Endothelial cell of umbilical vein (primary cell): ENCODE data around the gene KXD1. TPM values are rescaled to one million over a fixed set of nuclear protein-coding genes. Genes with fewer than 3 reads are reported as not detected.

Experiments used
- BruUV-seq: library from RNA; stranded (reverse); fragments of 400-500 nt; replicated peaks from 2 replicates; lab custom pipeline; 2021; lab: Mats Ljungman, UMichigan
- CTCF ChIA-PET: fragments of 300-600, 350-600 bp; sonication (Branson Sonifier 250); formaldehyde crosslinking; loops from one replicate; lab custom pipeline; 2021; ENCODE audit warnings: antibody characterized with exemption, inconsistent platforms; lab: Charles Lee
- POLR2A ChIA-PET: fragments of 300-600, 350-600 bp; sonication (Branson Sonifier 250); formaldehyde crosslinking; loops from one replicate; lab custom pipeline; 2021; ENCODE audit warnings: antibody characterized with exemption, inconsistent platforms; lab: Charles Lee
- DNase-seq: peaks from one replicate; pipeline ENCODE4 v3.0.0-alpha.2; 2011; ENCODE audit warnings: low read depth, low spot score
- FAIRE-seq: peaks from 2 replicates; lab custom pipeline; 2011; peaks lifted over from hg19 to GRCh38; lab: Jason Lieb, UNC
- H2AFZ ChIP-seq: 2 replicates; pipeline ENCODE4 v1.6.0; 2012; ENCODE audit warnings: low read depth, low read length, control low read depth, inconsistent platforms
- H3K27ac ChIP-seq: 2 replicates; pipeline ENCODE4 v1.5.1; 2011; ENCODE audit warnings: low read depth, mild to moderate bottlenecking, control low read depth, low read length, moderate library complexity; ENCODE audit not compliant: insufficient read depth
- H3K27me3 ChIP-seq, 2 experiments: 2 replicates each; pipeline versions ENCODE4 v1.6.0 to v1.6.1; 2011; ENCODE audit warnings: low read length in 2 of 2, mixed read lengths in 1 of 2; ENCODE audit not compliant: control insufficient read depth in 2 of 2, insufficient read depth in 2 of 2
- H3K36me3 ChIP-seq, 2 experiments: 2 replicates in 1 of 2; 3 replicates in 1 of 2; pipeline ENCODE4 v1.5.1; 2011; ENCODE audit warnings: low read length in 2 of 2, mild to moderate bottlenecking in 1 of 2, moderate library complexity in 1 of 2; ENCODE audit not compliant: control insufficient read depth in 2 of 2, insufficient read depth in 2 of 2; ENCODE audit errors: extremely low read depth in 1 of 2
- H3K4me1 ChIP-seq: 3 replicates; pipeline ENCODE4 v1.5.1; 2011; ENCODE audit warnings: mild to moderate bottlenecking, low read length; ENCODE audit not compliant: control insufficient read depth, insufficient read depth; ENCODE audit errors: extremely low read depth
- H3K4me2 ChIP-seq: 2 replicates; pipeline ENCODE4 v1.6.1; 2011; ENCODE audit warnings: low read length, control low read depth, mixed read lengths; ENCODE audit not compliant: insufficient read depth
- H3K4me3 ChIP-seq, 3 experiments: fragments of 200-600 bp in 1 of 3; sonication (generic), shearing (Covaris generic) in 1 of 3; replicated peaks in 1 of 3; 2 replicates each; pipeline ENCODE4 v1.5.1; 2011 to 2016; ENCODE audit warnings: control low read depth in 3 of 3, low read length in 3 of 3, mild to moderate bottlenecking in 2 of 3, inconsistent platforms in 1 of 3, low read depth in 1 of 3, moderate library complexity in 1 of 3; ENCODE audit not compliant: insufficient read depth in 1 of 3
- H3K79me2 ChIP-seq: 2 replicates; pipeline ENCODE4 v1.6.0; 2012; ENCODE audit warnings: low read length, inconsistent platforms; ENCODE audit not compliant: control insufficient read depth, insufficient read depth
- H3K9ac ChIP-seq: replicated peaks from 2 replicates; pipeline ENCODE3; 2011; ENCODE audit warnings: low read length, control low read depth; ENCODE audit not compliant: insufficient read depth; ENCODE audit errors: extremely low read depth
- H3K9me1 ChIP-seq: replicated peaks from 3 replicates; pipeline ENCODE4 v1.6.0; 2011; ENCODE audit warnings: mild to moderate bottlenecking, low read length; ENCODE audit not compliant: control insufficient read depth, insufficient read depth; ENCODE audit errors: extremely low read depth
- H3K9me3 ChIP-seq: replicated peaks from 2 replicates; pipeline ENCODE4 v1.5.1; 2012; ENCODE audit warnings: low read length, inconsistent platforms; ENCODE audit not compliant: control insufficient read depth, insufficient read depth
- H4K20me1 ChIP-seq: replicated peaks from 2 replicates; pipeline ENCODE3; 2011; ENCODE audit warnings: mild to moderate bottlenecking, low read length; ENCODE audit not compliant: control insufficient read depth, insufficient read depth; ENCODE audit errors: extremely low read depth
- EZH2 ChIP-seq: IDR thresholded peaks from 2 replicates; pipeline ENCODE4 v1.6.1; 2012; ENCODE audit warnings: borderline replicate concordance, low read depth, mild to moderate bottlenecking, moderate library complexity, low read length, inconsistent platforms; ENCODE audit not compliant: severe bottlenecking
- FOS ChIP-seq: IDR thresholded peaks from 2 replicates; pipeline ENCODE4 v1.6.1; 2011; ENCODE audit warnings: mild to moderate bottlenecking, low read length, moderate library complexity, borderline replicate concordance; ENCODE audit not compliant: insufficient read depth
- GATA2 ChIP-seq: IDR thresholded peaks from 2 replicates; pipeline ENCODE4 v1.7.0; 2011; ENCODE audit warnings: low read depth, mild to moderate bottlenecking, moderate library complexity, mixed read lengths, low read length; ENCODE audit not compliant: insufficient read length, insufficient read depth
- JUN ChIP-seq: IDR thresholded peaks from 2 replicates; pipeline ENCODE4 v1.6.1; 2011; ENCODE audit warnings: borderline replicate concordance, low read depth; ENCODE audit not compliant: insufficient read length, insufficient read depth
- MYC ChIP-seq: IDR thresholded peaks from one replicate; pipeline ENCODE4 v1.6.1; 2011; ENCODE audit warnings: mild to moderate bottlenecking, low read depth, low read length
- POLR2A ChIP-seq: IDR thresholded peaks from 2 replicates; pipeline ENCODE4 v1.6.1; 2012; ENCODE audit warnings: low read depth, mild to moderate bottlenecking, control low read depth, low read length
- POLR2AphosphoS5 ChIP-seq: IDR thresholded peaks from 2 replicates; pipeline ENCODE4 v1.6.1; 2012; ENCODE audit warnings: low read depth, mild to moderate bottlenecking, control low read depth, low read length, moderate library complexity; ENCODE audit not compliant: insufficient read depth
- dilution Hi-C: fragments of 300-500 bp; cut with MboI; formaldehyde crosslinking; loops from one replicate; pipeline ENCODE4 v1.15.0; 2019; ENCODE audit warnings: low sequenced_read_pairs; ENCODE audit not compliant: extremely low pct_ligation_motif_present
- intact Hi-C: fragments of 100-400 bp; cut with micrococcal nuclease; formaldehyde crosslinking; loops from one replicate; pipeline ENCODE4 v1.10.0; 2022
- polyA plus RNA-seq, 4 experiments: library from polyadenylated mRNA; depleted of rRNA in 3 of 4; stranded (reverse) in 3 of 4; unstranded in 1 of 4; fragments of >200 nt; gene quantifications; 2 replicates each; pipeline versions ENCODE4 v1.2.1 to v1.2.3, GENCODE V29; 2011 to 2012; ENCODE audit warnings: missing spikeins in 1 of 4
- total RNA-seq: library from RNA; stranded (reverse); gene quantifications from 2 replicates; pipeline ENCODE4 v1.2.3, GENCODE V29; 2021
- TF ChIP-seq, protein P1 (sequence below): IDR thresholded peaks from 2 replicates; pipeline ENCODE4 v1.6.1; 2011; ENCODE audit not compliant: insufficient read depth, insufficient read length
- TF ChIP-seq, protein P2 (sequence below), 2 donors: IDR thresholded peaks; 1 replicate in 1 of 2; 2 replicates in 1 of 2; pipeline ENCODE4 v1.5.1; 2011; ENCODE audit warnings: low read length in 2 of 2, mild to moderate bottlenecking in 2 of 2, moderate library complexity in 2 of 2, control low read depth in 1 of 2, inconsistent platforms in 1 of 2, low read depth in 1 of 2; ENCODE audit not compliant: insufficient read depth in 1 of 2; ENCODE audit errors: extremely low read depth in 1 of 2

The KXD1 gene
- total and polyA plus RNA-seq, 2 donors (not counting 3 experiments of a cell fraction or from before 2014, with no cell fraction given) = 134 to 186 TPM

DNA sequence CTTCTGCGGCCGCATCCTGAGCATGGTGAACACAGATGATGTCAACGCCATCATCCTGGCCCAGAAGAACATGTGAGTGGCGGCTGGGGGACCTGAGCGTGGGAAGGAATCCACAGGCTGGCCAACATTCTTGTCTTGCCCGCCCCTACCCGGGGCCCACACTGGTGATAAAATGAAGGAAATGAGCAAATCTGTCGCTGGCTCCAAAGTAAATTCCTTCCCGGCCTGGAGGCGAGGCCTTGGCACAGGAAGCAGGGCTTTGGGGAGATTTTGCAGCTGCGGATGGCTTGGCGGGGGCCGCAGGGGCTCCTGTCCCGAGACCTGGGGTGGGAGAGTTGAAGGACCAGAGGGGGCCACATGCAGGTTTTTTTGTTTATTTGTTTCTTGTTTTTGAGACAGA, 4.4 kb downstream of the KXD1 start:
- DNase-seq (peak; percentile 91), FAIRE-seq (peak; percentile 92)
- intact Hi-C loops (loop anchor here (1.0 kb wide), 1 partner anchor 9 kb away; the partner anchor contains the start of gene UBA52), dilution Hi-C loops (no loop called here)
- Histone ChIP-seq H3K79me2 (peaks cover 28% of the 10 kb centered on the region), H3K9me3 (no peaks in the 10 kb centered on the region), H3K36me3 (peaks cover 7 to 14% of the 10 kb centered on the region in 2 experiments), H4K20me1 (no peaks in the 10 kb centered on the region), H3K4me2 (no peak overlapping the region), H3K27me3 (no peaks in the 10 kb centered on the region), H3K9ac (peak overlapping the region; percentile 37), H3K9me1 (no peaks in the 10 kb centered on the region), H3K4me3 (no peak overlapping the region), H2AFZ (no peak overlapping the region), H3K27ac (peak overlapping the region; percentile 91), H3K4me1 (peaks cover 30% of the 10 kb centered on the region)
- BruUV-seq = no TSS peak
- TF ChIP-seq POLR2A = no peak
- TF ChIP-seq, protein P1, sequence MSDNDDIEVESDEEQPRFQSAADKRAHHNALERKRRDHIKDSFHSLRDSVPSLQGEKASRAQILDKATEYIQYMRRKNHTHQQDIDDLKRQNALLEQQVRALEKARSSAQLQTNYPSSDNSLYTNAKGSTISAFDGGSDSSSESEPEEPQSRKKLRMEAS = no peak
- no peak for TF ChIP-seq GATA2
- TF ChIP-seq, protein P2, sequence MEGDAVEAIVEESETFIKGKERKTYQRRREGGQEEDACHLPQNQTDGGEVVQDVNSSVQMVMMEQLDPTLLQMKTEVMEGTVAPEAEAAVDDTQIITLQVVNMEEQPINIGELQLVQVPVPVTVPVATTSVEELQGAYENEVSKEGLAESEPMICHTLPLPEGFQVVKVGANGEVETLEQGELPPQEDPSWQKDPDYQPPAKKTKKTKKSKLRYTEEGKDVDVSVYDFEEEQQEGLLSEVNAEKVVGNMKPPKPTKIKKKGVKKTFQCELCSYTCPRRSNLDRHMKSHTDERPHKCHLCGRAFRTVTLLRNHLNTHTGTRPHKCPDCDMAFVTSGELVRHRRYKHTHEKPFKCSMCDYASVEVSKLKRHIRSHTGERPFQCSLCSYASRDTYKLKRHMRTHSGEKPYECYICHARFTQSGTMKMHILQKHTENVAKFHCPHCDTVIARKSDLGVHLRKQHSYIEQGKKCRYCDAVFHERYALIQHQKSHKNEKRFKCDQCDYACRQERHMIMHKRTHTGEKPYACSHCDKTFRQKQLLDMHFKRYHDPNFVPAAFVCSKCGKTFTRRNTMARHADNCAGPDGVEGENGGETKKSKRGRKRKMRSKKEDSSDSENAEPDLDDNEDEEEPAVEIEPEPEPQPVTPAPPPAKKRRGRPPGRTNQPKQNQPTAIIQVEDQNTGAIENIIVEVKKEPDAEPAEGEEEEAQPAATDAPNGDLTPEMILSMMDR (IDR thresholded peaks at IDR 0.05; ENCODE audit: extremely low read depth in 1 of 2, insufficient read depth in 1 of 2, low read depth in 1 of 2, low read length in 2 of 2) = no peak
- TF ChIP-seq FOS = no peak
- TF ChIP-seq EZH2 = no peak
- peak; percentile 71 for TF ChIP-seq POLR2AphosphoS5
- TF ChIP-seq JUN = peak; percentile 24
- no peak for TF ChIP-seq MYC
- CTCF ChIA-PET = interaction anchor here (1.2 to 1.3 kb wide), 2 partner anchors 18 to 92 kb away, joined by 3 read pairs; no protein-coding TSS in a partner anchor
- POLR2A ChIA-PET = no interaction called here
